ENCODE measurements around the gene NR5A2.
A peak's percentile ranks its signal among the peaks of the same experiment; 100 is the strongest.

NR5A2 gene

GRCh38 chr1:200075522-200075921, 48.0 kb downstream of the NR5A2 start:
- no peak for DNase-seq

DNA sequence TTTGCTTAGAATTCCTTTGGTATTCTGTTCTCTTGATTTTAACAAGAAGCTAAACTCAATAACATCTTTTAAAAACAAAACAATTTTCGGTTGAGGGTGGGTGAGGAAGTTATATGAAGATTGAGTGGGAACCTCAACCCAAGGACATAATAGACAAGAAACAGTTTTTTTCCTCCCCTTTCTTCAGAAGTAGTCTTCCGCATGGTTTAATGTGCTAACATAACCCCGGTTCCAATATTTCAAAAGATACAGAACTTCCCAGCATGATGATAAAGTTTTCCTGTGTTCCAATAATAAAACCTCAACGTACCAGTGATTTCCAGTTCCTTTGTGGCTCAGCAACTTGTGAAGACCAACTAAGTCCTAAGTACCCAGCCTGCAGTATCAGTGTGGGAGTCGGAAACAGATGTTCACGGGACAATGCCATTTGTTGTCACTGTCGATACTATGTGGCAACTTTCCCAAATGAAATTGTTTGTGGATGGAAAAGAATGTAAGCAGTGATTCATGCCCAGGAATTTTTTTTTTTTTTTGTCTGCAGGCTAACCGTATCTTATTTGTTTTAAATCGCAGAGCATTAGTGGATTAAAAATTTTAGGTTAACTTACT, 48.5 kb downstream of the NR5A2 start:
- DNase-seq: peak; percentile 72

DNA sequence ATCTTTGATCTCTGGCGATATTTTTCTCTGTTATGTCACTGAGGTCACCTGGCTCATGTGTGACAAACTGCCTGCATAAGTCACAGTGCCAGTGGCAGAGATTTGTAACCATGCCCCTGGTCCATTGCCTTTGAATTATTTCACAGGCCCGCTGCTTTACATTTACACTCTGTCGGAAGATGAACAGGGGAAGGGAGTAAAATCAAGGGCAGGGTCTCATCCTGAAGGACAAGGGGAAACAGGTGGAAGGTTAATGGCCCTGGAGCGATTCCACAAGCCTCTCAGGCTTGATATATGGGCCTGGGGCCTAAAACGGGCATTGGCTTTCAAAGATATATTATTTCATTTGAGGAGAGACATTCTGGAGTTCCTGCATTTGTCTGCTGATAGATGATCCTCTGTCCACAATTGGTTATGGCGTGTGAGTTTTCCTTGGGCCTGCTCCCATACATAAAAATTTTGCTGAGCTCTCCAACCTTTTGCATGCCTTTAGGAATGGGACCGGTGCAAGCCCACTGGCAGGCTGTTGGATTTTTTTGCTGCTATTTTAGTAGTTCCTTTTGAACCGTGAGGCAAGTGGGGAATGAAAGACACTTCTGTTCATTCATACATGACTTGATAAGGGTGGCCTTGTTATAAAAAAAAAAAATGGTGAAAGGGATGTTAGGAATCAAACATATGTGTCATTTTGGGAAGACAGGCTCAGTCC, 51.9 kb downstream of the NR5A2 start:
- DNase-seq: no peak

DNA sequence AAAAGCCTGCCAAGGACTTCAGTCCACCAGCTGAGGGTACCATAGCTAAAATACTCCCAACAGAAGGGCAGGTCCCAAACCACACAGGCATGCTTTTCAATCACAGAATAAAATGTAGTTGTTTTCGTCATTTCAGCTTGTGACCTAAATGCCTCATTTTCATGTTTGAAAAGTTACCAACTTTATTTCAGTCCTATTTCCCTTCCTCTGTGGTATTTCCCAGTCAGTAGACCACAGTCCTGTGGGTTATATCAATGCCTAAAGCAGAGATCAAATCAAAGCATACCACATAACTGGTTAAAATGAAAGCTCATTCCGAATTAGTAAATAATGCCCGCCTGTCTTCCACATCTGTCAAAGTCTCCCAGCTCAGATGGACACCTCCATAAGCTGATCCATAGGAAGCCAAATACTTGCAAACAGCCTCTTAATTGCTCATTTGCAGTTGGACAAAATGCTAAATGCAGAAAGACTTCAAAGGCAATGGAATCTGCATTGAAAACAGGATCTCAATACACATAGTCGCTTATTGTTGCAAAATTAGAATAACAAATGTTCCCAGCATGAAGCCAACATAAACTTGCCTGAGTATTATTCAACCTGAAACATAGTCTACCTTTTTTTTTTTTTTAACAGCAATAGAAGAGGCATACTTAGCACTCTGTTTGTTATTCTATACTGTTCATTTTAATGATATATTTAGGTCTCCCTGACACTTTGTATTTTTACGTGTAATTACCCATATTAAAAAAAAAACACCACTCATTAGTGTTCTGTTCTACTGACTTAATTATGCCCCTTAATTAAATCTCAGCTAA, 53.9 kb downstream of the NR5A2 start:
- peak; percentile 33 for DNase-seq

DNA sequence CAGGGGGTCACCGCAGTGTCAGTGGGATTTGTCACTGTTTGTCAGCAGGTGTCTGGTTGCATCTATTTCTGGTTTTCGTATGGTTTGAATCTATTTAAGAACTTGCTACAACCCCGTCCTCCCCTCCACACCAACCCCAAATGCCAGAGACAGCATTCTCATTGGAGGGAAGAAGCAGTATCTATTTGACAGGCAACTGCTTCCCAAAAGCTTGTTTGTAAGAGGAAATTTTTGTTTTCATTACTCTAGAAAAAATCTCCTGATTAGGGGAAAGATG, 54.4 kb downstream of the NR5A2 start:
- DNase-seq: peak; percentile 49

DNA sequence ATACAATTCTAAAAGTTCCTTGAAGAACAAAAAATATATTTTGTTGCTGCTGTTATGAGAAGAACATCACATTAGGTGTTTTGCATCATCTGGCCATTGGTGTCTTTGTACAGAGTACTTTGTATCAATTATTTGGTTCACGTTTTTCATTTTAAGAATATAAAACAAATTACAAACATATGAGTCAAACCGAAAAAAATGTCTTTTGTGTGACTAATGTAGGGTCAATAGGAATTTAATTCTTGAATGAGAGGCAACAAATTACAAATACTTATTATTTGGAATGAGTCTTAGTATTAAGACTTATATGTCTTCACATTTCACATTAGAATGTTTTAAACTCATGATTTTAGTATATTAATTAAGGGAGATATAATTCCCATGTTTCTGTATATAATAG, 54.8 kb downstream of the NR5A2 start:
- no peak for DNase-seq

DNA sequence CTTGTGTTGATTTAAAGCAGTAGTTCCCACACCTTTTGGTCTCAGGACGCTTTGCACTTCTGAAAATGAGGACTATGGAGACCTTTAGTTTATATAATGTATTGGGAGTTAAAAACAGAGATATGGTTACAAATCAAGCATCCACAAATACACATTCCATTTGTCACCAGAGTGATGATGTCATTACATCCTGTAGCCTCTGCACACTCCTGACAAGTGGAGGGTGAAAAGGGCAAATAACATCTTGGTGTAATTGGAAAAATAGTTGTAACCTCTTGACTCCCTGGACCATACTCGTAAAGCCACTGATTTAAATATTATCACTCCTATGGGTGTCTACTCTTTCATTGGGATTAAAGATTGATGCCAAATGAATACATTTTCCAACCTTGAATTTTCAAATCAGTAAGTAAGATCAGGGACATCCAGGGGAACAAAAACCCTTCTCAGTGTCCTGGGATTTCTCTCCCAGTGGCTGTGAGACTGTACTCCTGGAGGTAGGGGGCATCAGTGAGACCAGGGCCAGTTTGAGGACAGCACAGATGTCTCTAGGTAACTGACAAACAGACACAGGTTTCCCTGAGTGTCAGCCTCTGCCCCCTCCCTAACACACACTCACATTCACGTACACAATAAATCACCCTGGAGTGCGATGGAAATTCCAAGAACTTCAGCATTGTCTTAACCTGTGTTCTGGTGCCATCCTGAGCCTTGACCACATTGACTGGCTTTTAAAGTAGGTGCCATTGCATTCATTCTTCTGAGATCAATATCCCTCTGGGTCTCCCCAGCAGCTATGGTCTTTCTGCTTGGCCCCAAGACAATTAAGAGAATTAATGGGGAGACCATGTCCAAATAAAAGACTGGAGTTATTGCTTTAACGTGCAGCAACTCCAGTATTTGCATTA, 63.0 kb downstream of the NR5A2 start:
- no peak for DNase-seq

DNA sequence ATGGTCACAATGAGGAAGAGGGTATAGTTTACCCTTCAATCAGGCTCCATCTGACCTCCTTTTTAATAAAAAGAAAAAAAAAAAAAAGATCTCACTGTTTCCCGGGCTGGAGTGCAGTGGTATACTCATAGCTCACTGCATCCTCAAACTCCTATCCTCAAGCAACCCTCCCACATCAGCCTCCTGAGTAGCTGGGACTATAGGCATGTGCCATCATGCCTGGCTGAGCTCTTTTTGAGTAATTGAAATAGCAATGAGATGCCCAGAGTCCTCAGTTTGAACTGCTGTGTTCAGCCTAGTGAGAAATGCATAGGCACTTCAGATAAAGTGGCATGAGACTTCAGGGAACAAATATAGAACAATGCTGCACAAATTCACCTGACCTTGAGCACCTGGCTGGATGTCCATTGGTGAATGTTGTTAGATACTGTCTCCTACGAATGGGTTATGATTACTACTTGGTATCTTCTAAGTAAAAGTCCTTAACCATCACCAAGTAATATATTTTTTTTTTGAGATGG, 67.6 kb downstream of the NR5A2 start:
- DNase-seq: no peak

DNA sequence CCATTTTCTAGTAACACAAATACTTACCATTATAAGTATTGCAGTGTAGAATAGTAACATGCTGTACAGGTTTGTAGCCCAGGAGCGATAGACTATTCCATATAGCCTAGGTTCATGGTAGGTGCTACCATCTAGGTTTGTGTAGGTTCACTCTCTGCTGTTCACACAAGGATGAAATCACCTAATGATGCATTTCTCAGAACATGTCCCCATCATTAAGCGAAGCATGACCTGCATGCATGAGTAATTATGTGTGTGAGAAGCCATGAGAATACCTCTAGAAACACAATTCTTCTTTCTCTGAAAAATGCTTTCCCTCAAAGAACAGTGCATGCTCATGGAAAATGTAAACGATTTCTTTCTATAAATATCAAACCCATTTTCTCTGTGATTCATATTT, 69.3 kb downstream of the NR5A2 start:
- no peak for DNase-seq

- no peak for DNase-seq
Observed at GRCh38 chr1:200099040-200099439, 71.5 kb downstream of the NR5A2 start.

DNA sequence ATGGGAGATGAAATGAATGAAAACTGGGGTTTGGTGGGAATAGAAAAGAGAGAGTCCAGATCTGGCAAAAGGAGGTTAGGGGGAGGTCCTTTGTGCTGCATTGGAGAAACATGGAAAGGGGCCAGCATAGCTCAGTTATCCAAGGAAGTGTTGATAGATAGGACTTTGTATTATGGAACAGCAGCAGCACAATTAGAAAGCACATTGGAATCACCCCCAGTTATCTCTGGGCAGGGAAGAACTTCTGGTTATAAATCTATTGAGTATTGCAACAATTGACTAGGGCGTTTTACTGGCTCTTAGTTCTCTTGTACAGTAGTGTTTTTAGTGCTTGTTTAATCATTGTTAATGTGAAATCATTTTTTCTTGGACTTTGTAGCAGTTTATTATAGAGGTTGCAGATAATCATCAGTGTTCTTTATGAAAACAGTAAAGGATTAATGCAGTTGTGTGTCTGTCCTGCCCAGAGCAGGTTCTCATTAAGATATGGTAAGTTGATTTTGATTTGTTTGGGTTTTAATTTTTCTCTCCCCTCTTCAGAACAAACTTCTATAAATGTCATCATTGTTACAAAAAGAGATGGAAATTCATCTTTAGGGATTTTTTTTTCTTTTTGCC, 76.6 kb downstream of the NR5A2 start:
- no peak for DNase-seq

GRCh38 chr1:200107004-200107470, 79.5 kb downstream of the NR5A2 start:
- no peak for DNase-seq

GRCh38 chr1:200108659-200109058, 81.1 kb downstream of the NR5A2 start:
- DNase-seq: no peak

- DNase-seq: no peak
Observed at GRCh38 chr1:200112290-200112689, 84.8 kb downstream of the NR5A2 start.

DNA sequence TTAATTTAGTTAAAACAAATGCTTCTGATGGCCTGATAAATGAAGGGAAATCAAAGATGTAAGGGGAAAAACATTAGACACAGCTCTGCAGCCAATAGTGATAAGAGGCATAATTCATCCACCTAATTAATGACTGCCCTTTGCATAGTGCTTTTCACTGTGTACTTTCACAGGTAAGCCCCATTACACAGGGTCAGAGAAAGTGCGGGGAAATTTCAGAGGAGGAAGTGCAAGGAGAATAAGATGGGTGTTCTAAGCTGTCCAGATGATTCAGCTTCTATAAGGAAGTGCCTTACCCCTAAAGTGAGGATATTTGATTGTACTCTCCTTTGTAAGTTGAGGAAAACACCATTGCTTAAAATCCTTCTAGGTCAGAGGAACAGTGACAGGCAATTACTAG, 88.0 kb downstream of the NR5A2 start:
- no peak for DNase-seq

DNA sequence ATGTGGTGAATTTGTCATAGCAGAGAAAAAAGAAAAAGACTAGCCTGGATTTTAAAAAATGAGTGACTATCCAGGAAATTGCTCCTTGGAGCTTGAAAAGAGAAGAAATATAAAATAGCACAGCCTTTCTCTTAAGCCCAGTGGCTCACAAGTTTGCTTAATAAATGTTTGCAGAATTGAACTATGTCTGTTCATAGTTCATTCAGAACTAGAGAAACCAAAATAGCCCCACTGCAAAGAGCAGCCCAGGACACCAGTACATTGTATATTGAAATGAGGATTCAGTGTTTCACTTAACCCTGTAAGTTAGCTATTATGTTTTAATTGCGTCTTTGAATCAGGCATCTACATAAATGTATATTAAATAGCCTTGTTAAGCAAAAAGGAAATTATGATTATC, 88.8 kb downstream of the NR5A2 start:
- peak; percentile 55 for DNase-seq

DNA sequence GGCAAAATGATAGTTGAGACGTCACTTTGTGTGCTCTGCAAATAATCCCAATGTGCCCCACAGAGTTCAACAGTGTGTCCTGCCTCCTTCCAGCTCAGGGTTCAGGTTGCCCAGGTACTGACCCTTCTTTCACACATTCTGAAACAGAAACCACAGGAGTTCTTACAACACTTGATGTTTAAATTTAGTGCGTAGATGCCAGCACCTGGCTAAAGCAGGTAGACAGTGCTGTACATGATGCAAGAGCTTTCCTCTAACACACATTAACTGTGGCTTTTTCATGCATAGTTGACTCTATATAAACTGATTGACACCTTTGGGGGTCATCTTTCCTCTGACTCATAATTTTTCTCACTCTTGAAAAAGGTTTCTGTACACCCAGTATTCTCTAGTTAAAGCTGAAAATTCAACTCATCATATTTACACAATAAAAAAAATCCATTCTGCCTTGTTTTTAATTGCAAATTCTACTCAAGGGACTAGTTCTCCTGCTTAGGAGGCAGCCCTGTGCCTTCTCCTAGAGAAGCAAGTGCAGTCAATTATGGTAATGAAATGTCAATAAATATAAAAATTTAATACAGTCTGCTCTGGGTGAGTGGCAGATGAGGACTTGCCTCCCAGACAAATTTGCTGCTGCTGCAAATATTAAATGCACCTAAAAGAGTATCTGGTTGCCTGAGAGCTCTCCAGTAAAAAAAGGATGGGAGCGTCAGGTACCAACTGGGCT, 91.4 kb downstream of the NR5A2 start:
- peak; percentile 66 for DNase-seq

DNA sequence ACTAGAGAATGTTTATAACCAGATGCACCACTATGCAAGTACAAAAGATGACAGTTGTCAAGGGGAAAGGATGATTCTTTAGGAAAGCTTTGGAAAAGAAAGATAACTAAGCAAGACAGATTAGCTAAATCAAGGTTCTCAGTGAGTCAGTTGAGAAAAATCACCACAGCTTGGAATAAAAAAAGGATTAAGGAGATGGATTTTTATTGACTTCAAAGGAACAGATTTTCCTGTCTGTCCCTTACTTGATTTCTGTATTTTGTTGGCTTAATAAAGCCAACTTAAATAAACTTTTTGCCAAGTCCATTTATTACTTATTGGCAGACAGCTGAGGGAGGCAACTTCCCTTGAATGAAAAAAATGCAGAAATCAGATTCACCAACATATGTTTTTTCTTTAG, 93.9 kb downstream of the NR5A2 start:
- DNase-seq: no peak

- no peak for DNase-seq
Observed at GRCh38 chr1:200124309-200124708, 96.8 kb downstream of the NR5A2 start.

- DNase-seq: no peak
Observed at GRCh38 chr1:200128081-200128480, 100.6 kb downstream of the NR5A2 start.

Data from eye (tissue), 1 donor.